Bronchial epithelial cell (primary cell): ENCODE measurements around the gene FAM149B1. TPM values are rescaled to one million over a fixed set of nuclear protein-coding genes. Genes with fewer than 3 reads are reported as not detected.

Experiments
- DNase-seq: peaks from one replicate; pipeline ENCODE4 v3.0.0-alpha.2; 2010; ENCODE audit warnings: low read depth
- FAIRE-seq: peaks from 2 replicates; lab custom pipeline; 2011; peaks lifted over from hg19 to GRCh38; lab: Jason Lieb, UNC
- H3K27me3 ChIP-seq: 2 replicates; pipeline ENCODE4 v1.5.1; 2011; ENCODE audit warnings: low read length; ENCODE audit not compliant: control insufficient read depth, insufficient read depth
- H3K36me3 ChIP-seq: 2 replicates; pipeline ENCODE4 v1.5.1; 2011; ENCODE audit warnings: low read length; ENCODE audit not compliant: control insufficient read depth, insufficient read depth
- H3K4me3 ChIP-seq: 2 replicates; pipeline ENCODE4 v1.5.1; 2011; ENCODE audit warnings: mild to moderate bottlenecking, low read depth, low read length, control low read depth
- total RNA-seq: library from RNA; depleted of rRNA; stranded (reverse); fragments of >200 nt; gene quantifications from 2 replicates; pipeline ENCODE4 v1.2.1, GENCODE V29; 2014
- TF ChIP-seq, protein P1 (sequence below): IDR thresholded peaks from 2 replicates; pipeline ENCODE4 v1.5.1; 2011; ENCODE audit warnings: mild to moderate bottlenecking, moderate library complexity, low read length, control low read depth, inconsistent platforms; ENCODE audit not compliant: insufficient read depth, severe bottlenecking

Gene FAM149B1
- total RNA-seq, 1 donor from 2014 or later: 17.6 TPM

DNA sequence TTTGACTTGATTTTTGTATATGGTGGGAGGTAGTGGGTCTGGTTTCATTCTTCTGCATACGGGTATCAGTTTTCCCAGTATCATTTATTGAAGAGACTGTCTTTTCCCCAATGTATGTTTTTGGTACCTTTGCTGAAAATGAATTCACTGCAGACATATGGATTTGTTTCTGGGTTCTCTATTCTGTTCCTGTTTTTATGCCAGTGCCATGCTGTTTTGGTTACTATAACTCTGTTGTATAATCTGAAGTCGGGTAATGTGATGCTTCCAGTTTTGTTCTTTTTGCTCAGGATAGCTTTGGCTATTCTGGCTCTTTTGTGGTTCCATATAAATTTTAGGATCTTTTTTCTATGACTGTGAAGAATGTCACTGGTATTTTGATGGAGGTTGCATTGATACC, 947 bp upstream of the FAM149B1 start:
- Histone ChIP-seq H3K27me3 (no peaks in the 10 kb centered on the region), H3K36me3 (peaks cover 2% of the 10 kb centered on the region), H3K4me3 (peak overlapping the region; percentile 82)
- no peak for FAIRE-seq
- TF ChIP-seq, protein P1, sequence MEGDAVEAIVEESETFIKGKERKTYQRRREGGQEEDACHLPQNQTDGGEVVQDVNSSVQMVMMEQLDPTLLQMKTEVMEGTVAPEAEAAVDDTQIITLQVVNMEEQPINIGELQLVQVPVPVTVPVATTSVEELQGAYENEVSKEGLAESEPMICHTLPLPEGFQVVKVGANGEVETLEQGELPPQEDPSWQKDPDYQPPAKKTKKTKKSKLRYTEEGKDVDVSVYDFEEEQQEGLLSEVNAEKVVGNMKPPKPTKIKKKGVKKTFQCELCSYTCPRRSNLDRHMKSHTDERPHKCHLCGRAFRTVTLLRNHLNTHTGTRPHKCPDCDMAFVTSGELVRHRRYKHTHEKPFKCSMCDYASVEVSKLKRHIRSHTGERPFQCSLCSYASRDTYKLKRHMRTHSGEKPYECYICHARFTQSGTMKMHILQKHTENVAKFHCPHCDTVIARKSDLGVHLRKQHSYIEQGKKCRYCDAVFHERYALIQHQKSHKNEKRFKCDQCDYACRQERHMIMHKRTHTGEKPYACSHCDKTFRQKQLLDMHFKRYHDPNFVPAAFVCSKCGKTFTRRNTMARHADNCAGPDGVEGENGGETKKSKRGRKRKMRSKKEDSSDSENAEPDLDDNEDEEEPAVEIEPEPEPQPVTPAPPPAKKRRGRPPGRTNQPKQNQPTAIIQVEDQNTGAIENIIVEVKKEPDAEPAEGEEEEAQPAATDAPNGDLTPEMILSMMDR: no peak
- DNase-seq: no peak

DNA sequence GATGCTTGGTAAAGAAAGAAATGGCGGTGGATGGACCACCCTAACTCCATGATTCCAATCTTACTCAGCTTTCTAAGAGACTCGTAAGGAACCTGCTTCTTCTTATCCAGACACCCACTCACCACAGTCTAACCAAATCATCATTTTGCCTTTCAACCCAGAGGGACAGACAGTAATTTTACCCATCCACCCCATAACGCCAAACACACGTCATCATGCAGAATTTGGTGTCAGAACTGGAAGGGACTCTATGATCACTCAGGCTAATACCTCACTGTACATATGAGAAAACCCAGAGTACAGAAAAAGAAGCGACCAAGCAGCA, 499 bp upstream of the FAM149B1 start:
- FAIRE-seq (no peak), DNase-seq (no peak)
- no peaks in the 10 kb centered on the region for H3K27me3 ChIP-seq
- H3K4me3 ChIP-seq: peak overlapping the region; percentile 82
- H3K36me3 ChIP-seq: peaks cover 2% of the 10 kb centered on the region
- TF ChIP-seq, protein P1: no peak

DNA sequence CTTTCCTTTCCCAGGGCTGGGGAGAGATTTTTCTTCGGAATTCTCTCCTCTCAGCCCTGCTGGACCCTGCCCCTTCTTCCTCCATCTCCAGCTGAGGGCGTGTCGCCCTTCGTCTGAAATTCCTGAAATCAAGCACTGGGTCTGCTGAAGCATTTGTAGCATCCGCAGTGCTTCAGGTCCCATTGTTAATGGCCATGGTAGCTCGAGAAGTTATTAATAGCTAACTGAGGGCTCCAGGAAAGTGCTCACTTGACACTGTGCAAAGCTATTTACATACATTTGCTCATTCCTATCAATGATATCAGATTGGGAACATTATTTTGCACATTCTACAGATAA, 515 bp downstream of the FAM149B1 start:
- H3K27me3 ChIP-seq: no peaks in the 10 kb centered on the region
- TF ChIP-seq, protein P1: no peak
- no peaks in the 10 kb centered on the region for H3K36me3 ChIP-seq
- DNase-seq (peak; percentile 19), FAIRE-seq (no peak)
- peak overlapping the region; percentile 82 for H3K4me3 ChIP-seq

DNA sequence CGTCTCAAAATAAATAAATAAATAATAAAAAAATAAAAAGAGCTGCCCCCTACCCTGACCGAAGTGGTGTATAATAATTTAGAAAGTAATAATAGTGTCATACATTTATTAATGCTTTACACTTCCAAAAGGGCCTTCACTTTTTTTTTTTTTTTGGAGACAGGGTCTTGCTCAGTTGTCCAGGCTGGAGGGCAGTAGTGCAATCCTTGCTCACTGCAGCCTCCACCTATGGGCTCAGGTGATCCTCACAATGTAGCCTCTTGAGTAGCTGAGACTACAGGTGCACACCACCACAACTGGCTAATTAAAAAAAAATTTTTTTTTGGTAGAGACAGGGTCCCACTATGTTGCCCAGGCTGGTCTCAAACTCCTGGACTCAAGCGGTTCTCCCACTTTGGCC, 1.4 kb downstream of the FAM149B1 start:
- no peak for FAIRE-seq
- TF ChIP-seq, protein P1: no peak
- no peak overlapping the region for H3K4me3 ChIP-seq

DNA sequence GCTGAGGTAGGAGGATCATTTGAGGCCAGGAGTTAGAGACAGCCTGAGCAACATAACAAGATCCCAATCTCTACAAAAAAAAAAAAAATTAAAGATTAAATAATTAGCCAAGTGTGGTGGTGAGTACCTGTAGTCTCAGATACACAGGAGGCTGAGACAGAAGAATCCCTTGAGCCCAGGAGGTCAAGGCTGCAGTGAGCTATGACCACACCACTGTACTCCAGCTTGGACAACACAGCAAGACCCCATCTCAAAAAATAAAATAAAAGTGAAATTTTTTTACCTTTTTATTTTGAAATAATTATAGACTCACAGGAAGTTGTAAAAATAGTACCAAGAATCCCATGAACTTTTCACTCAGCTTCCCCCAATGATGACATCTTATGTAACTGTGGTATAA, 4.9 kb downstream of the FAM149B1 start:
- Histone ChIP-seq H3K27me3 (no peaks in the 10 kb centered on the region), H3K4me3 (no peak overlapping the region), H3K36me3 (peaks cover 1% of the 10 kb centered on the region)
- TF ChIP-seq, protein P1: no peak
- DNase-seq (no peak), FAIRE-seq (no peak)

More for the DNA sequence above, 1.4 kb downstream of the FAM149B1 start:
- Histone ChIP-seq H3K27me3 (no peaks in the 10 kb centered on the region), H3K36me3 (no peaks in the 10 kb centered on the region)
- no peak for DNase-seq

DNA sequence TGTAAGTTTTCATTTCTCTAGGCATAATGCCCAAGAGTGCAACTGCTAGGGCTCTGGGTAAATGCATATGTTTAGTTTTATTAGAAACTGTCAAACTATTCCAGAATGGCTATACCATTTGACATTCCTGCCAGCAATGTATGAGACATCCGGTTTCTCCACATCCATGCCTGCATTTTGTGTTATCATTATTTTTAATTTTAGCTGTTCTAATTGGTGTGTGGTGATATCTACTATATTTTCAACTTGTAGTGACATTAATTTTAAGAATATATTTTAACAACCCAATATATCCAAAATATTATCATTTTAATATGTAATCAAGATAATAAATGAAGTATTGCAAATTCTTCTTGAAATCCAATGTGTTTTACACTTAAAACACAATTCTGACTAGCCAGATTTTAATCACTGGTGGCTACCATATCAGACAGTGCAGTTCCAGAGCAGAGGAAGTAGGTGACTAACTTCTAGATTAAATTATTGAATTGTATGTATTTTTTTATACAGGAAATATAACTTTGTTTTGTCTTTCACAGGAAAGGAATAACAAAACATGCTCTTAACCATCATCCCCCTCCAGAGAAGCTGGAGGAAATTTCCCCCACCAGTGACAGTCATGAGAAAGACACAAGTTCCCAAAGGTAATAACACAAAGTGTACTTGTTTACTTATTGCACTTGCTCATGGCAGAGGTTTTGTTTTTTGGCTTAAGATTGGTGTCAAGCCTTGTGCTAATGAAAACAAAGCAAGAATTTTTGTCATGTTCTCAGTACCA, 6.4 kb downstream of the FAM149B1 start:
- FAIRE-seq: no peak

More for the DNA sequence above, 6.4 kb downstream of the FAM149B1 start:
- no peaks in the 10 kb centered on the region for H3K27me3 ChIP-seq
- H3K4me3 ChIP-seq: no peak overlapping the region
- TF ChIP-seq, protein P1: no peak
- no peak for DNase-seq
- peaks cover 1% of the 10 kb centered on the region for H3K36me3 ChIP-seq
